GM12891 (cell line): Measurements from ENCODE around the gene STK11IP.

ENCODE experiments used
- POLR2A ChIP-seq: IDR thresholded peaks from 2 replicates; pipeline ENCODE4 v1.6.1; 2011; ENCODE audit warnings: low read depth, low read length, control low read depth
- POLR2AphosphoS5 ChIP-seq: IDR thresholded peaks from 2 replicates; pipeline ENCODE4 v1.6.1; 2011; ENCODE audit warnings: low read depth, low read length, control low read depth

GRCh38 chr2:219642465-219643083, 44.9 kb downstream of the STK11IP start:
- TF ChIP-seq POLR2A (no peak), POLR2AphosphoS5 (no peak)
